AG09319 (cell line): ENCODE data around the gene GXYLT2.

Experiments used
- DNase-seq: peaks from one replicate; pipeline ENCODE4 v3.0.0-alpha.2; 2010; ENCODE audit warnings: low read depth; ENCODE audit errors: extremely low read depth
- TF ChIP-seq, protein P1 (sequence below): IDR thresholded peaks from 2 replicates; pipeline ENCODE4 v1.5.1; 2011; ENCODE audit warnings: low read depth, mild to moderate bottlenecking, inconsistent platforms, low read length, moderate library complexity

The GXYLT2 gene

DNA sequence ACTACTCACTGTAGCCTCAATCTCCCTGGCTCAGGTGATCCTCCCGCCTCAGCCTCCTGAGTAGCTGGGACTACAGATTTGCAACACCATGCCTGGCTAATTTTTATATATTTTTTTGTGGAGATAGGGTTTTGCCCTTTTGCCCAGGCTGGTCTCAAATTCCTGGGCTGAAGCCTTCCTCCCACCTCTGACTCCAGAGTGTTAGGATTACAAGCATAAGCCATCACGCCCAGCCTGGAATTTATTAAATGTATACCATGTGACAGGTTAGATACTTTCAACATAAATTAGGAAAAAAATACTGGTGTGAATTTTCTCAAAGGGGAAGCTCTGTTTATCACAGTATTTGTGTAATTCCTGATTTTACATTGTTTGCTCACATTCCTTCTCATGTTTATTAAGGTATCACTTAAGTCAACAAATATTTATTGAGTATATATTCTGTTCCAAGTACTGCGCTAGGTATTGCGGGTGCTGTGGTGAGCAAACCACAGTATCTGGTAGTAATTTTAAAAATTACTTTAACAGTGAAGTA is 133.5 kb downstream of the GXYLT2 start:
- no peak for DNase-seq
- TF ChIP-seq, protein P1, sequence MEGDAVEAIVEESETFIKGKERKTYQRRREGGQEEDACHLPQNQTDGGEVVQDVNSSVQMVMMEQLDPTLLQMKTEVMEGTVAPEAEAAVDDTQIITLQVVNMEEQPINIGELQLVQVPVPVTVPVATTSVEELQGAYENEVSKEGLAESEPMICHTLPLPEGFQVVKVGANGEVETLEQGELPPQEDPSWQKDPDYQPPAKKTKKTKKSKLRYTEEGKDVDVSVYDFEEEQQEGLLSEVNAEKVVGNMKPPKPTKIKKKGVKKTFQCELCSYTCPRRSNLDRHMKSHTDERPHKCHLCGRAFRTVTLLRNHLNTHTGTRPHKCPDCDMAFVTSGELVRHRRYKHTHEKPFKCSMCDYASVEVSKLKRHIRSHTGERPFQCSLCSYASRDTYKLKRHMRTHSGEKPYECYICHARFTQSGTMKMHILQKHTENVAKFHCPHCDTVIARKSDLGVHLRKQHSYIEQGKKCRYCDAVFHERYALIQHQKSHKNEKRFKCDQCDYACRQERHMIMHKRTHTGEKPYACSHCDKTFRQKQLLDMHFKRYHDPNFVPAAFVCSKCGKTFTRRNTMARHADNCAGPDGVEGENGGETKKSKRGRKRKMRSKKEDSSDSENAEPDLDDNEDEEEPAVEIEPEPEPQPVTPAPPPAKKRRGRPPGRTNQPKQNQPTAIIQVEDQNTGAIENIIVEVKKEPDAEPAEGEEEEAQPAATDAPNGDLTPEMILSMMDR: no peak

DNA sequence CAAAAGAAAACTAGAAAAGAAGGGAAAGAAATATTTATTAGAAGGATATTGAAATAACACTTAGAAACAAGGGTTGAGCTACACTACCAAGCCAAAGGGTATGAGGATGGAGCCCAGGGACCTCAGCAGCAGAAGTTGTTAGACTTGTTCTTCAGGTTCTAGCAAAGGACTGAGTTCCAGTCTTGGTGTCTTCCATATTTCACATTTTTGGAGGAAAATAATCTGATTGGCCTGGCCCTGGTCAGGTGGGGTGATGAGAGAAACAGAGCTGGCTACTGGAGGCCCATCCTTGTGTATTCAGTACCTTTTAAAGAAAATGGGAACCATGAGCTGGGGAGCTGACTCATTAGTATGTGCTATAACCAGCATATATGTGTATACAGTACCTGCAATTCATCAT is 137.0 kb downstream of the GXYLT2 start:
- TF ChIP-seq, protein P1: no peak
- no peak for DNase-seq

DNA sequence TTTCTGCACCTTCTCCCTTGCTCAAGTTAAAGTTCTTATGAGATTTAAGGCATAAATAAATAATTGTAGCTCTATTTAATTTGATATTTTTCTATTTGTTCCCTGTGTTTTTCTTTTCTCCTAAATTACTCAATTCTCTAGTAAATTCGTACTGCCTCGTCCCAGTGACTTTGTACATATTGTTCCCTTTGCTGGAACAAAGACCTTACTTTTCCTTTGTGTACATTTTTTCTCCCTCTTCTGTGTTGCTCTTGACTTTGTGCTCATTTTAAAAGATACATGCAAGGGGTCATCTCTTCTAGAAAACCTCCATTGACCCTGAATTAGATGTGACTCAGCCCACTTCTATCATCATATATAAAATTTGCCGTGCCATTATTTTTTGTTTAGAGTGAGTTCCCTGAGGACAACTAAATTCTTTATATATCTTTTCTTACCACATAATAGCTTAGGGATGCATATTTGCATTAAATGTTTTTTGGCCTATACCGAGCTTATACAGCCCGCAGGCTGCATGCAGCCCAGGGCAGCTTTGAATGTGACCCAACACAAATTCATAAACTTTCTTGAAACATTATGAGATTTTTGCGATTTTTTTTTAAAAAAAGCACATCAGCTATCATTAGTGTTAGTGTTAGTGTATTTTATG is 138.4 kb downstream of the GXYLT2 start:
- no peak for DNase-seq
- TF ChIP-seq, protein P1: no peak
